ENCODE measurements around the gene SMCO3. TPM values are rescaled to one million over a fixed set of nuclear protein-coding genes. Genes with fewer than 3 reads are reported as not detected.
A peak's percentile ranks its signal among the peaks of the same experiment; 100 is the strongest.

Gene SMCO3
- total RNA-seq, 1 donor, result under 0.01 TPM

GRCh38 chr12:14782756-14783155 is 31.2 kb downstream of the SMCO3 start:
- Histone ChIP-seq H3K4me3 (ENCODE audit: insufficient read depth, low read length) (no peak overlapping the region), H3K4me1 (ENCODE audit: insufficient read depth, low read length) (no peaks in the 10 kb centered on the region), H3K9me3 (ENCODE audit: low read depth, low read length) (no peaks in the 10 kb centered on the region), H2AFZ (ENCODE audit: low read length) (no peak overlapping the region), H3K79me2 (ENCODE audit: insufficient read depth, low read length) (no peaks in the 10 kb centered on the region), H3K27me3 (ENCODE audit: insufficient read depth, low read length) (no peaks in the 10 kb centered on the region), H4K20me1 (ENCODE audit: insufficient read depth, low read length) (no peaks in the 10 kb centered on the region), H3K27ac (ENCODE audit: low read depth, low read length) (no peak overlapping the region), H3K36me3 (ENCODE audit: insufficient read depth, low read length) (peaks cover 15% of the 10 kb centered on the region), H3K4me2 (ENCODE audit: insufficient read depth, low read length) (no peak overlapping the region)
- TF ChIP-seq, protein P1, sequence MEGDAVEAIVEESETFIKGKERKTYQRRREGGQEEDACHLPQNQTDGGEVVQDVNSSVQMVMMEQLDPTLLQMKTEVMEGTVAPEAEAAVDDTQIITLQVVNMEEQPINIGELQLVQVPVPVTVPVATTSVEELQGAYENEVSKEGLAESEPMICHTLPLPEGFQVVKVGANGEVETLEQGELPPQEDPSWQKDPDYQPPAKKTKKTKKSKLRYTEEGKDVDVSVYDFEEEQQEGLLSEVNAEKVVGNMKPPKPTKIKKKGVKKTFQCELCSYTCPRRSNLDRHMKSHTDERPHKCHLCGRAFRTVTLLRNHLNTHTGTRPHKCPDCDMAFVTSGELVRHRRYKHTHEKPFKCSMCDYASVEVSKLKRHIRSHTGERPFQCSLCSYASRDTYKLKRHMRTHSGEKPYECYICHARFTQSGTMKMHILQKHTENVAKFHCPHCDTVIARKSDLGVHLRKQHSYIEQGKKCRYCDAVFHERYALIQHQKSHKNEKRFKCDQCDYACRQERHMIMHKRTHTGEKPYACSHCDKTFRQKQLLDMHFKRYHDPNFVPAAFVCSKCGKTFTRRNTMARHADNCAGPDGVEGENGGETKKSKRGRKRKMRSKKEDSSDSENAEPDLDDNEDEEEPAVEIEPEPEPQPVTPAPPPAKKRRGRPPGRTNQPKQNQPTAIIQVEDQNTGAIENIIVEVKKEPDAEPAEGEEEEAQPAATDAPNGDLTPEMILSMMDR (IDR thresholded peaks at IDR 0.05; ENCODE audit: extremely low read depth, low read depth, low read length), result no peak
- no peak for DNase-seq (ENCODE audit: insufficient read length, low spot score, missing footprints)

- DNase-seq (ENCODE audit: insufficient read length, low spot score, missing footprints), result no peak
- Histone ChIP-seq H2AFZ (ENCODE audit: low read length) (no peak overlapping the region), H4K20me1 (ENCODE audit: insufficient read depth, low read length) (no peaks in the 10 kb centered on the region), H3K79me2 (ENCODE audit: insufficient read depth, low read length) (peaks cover 4% of the 10 kb centered on the region), H3K4me3 (ENCODE audit: insufficient read depth, low read length) (no peak overlapping the region), H3K36me3 (ENCODE audit: insufficient read depth, low read length) (peaks cover 4% of the 10 kb centered on the region), H3K9me3 (ENCODE audit: low read depth, low read length) (no peaks in the 10 kb centered on the region), H3K4me2 (ENCODE audit: insufficient read depth, low read length) (no peak overlapping the region), H3K27me3 (ENCODE audit: insufficient read depth, low read length) (no peaks in the 10 kb centered on the region), H3K4me1 (ENCODE audit: insufficient read depth, low read length) (peaks cover 10% of the 10 kb centered on the region), H3K27ac (ENCODE audit: low read depth, low read length) (no peak overlapping the region)
- TF ChIP-seq, protein P1 (IDR thresholded peaks at IDR 0.05; ENCODE audit: extremely low read depth, low read depth, low read length), result no peak
These were observed 32.4 kb downstream of the SMCO3 start for GRCh38 chr12:14781563-14781962.

- H3K9me3 ChIP-seq (ENCODE audit: low read depth, low read length), result no peaks in the 10 kb centered on the region
- H3K36me3 ChIP-seq (ENCODE audit: insufficient read depth, low read length), result no peaks in the 10 kb centered on the region
- peak overlapping the region; percentile 23 for H3K4me3 ChIP-seq (ENCODE audit: insufficient read depth, low read length)
- H4K20me1 ChIP-seq (ENCODE audit: insufficient read depth, low read length), result peaks cover 3% of the 10 kb centered on the region
- H2AFZ ChIP-seq (ENCODE audit: low read length), result peak overlapping the region; percentile 56
- peak overlapping the region; percentile 63 for H3K4me2 ChIP-seq (ENCODE audit: insufficient read depth, low read length)
- no peaks in the 10 kb centered on the region for H3K27me3 ChIP-seq (ENCODE audit: insufficient read depth, low read length)
- H3K27ac ChIP-seq (ENCODE audit: low read depth, low read length), result no peak overlapping the region
- H3K4me1 ChIP-seq (ENCODE audit: insufficient read depth, low read length), result peaks cover 18% of the 10 kb centered on the region
- H3K79me2 ChIP-seq (ENCODE audit: insufficient read depth, low read length), result peaks cover 11% of the 10 kb centered on the region
- TF ChIP-seq, protein P1 (IDR thresholded peaks at IDR 0.05; ENCODE audit: extremely low read depth, low read depth, low read length), result no peak
- no peak for DNase-seq (ENCODE audit: insufficient read length, low spot score, missing footprints)
These were observed 33.1 kb downstream of the SMCO3 start for GRCh38 chr12:14780859-14781258.

DNA sequence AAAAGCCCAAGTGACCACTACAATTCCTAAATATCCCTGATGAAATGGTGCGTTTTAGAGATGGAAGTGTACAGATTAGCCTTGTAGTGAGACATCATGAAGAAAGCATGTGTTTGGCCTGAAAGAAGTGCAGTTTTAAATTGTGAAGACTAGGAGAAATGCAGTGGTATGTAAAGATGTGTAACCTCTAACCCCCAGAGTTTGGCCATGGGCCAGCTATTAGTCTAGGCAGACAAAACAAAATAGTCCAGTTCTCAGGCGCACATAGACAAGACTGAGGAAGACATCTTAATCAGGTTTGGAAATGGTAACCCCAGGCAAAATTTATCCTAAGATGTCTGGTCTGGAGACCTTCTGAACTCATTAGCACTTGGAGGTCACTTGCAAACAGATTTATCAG is 34.1 kb downstream of the SMCO3 start:
- no peak overlapping the region for H3K4me3 ChIP-seq (ENCODE audit: insufficient read depth, low read length)
- no peak overlapping the region for H3K27ac ChIP-seq (ENCODE audit: low read depth, low read length)

More for the DNA sequence above, 34.1 kb downstream of the SMCO3 start:
- TF ChIP-seq, protein P1 (IDR thresholded peaks at IDR 0.05; ENCODE audit: extremely low read depth, low read depth, low read length), result no peak
- no peak for DNase-seq (ENCODE audit: insufficient read length, low spot score, missing footprints)
- Histone ChIP-seq H3K9me3 (ENCODE audit: low read depth, low read length) (no peaks in the 10 kb centered on the region), H3K36me3 (ENCODE audit: insufficient read depth, low read length) (no peaks in the 10 kb centered on the region), H3K4me2 (ENCODE audit: insufficient read depth, low read length) (no peak overlapping the region), H4K20me1 (ENCODE audit: insufficient read depth, low read length) (peaks cover 3% of the 10 kb centered on the region), H3K79me2 (ENCODE audit: insufficient read depth, low read length) (peaks cover 13% of the 10 kb centered on the region), H3K4me1 (ENCODE audit: insufficient read depth, low read length) (peaks cover 24% of the 10 kb centered on the region), H2AFZ (ENCODE audit: low read length) (no peak overlapping the region), H3K27me3 (ENCODE audit: insufficient read depth, low read length) (no peaks in the 10 kb centered on the region)

Data from osteoblast (primary cell).